Ovary (tissue), 9 donors: ENCODE measurements around the gene BBS9. TPM values are rescaled to one million over a fixed set of nuclear protein-coding genes. Genes with fewer than 3 reads are reported as not detected.

Source experiments
- DNase-seq, 5 donors: peaks; one replicate each; pipeline ENCODE4 v3.0.0-alpha.2; 2019 to 2020
- H3K27ac ChIP-seq, 2 donors: fragments of 200-600 bp; one replicate each; pipeline versions ENCODE4 v1.5.1 to v1.8.0; 2019 to 2022
- H3K27me3 ChIP-seq: fragments of 200-600 bp; one replicate; pipeline ENCODE4 v1.8.0; 2022
- H3K36me3 ChIP-seq: fragments of 200-600 bp; sonication (generic); one replicate; pipeline ENCODE4 v1.5.1; 2019
- H3K4me1 ChIP-seq: one replicate; pipeline ENCODE4 v1.8.1; 2013; ENCODE audit warnings: mild to moderate bottlenecking, moderate library complexity; ENCODE audit not compliant: insufficient read depth
- H3K4me3 ChIP-seq: fragments of 200-600 bp; sonication (generic); one replicate; pipeline ENCODE4 v1.5.1; 2017
- H3K9me3 ChIP-seq, 2 donors: fragments of 200-600 bp in 1 of 2; sonication (generic) in 1 of 2; one replicate each; pipeline versions ENCODE4 v1.5.1 to v1.8.1; 2013 to 2019; ENCODE audit warnings: mild to moderate bottlenecking in 1 of 2, moderate library complexity in 1 of 2
- EP300 ChIP-seq: sonication (generic); formaldehyde crosslinking; IDR thresholded peaks from one replicate; pipeline ENCODE4 v1.6.1; 2017; ENCODE audit warnings: antibody characterized with exemption
- POLR2A ChIP-seq: fragments of 450-650 bp; IDR thresholded peaks from one replicate; pipeline ENCODE4 v1.6.1; 2017; ENCODE audit warnings: antibody characterized with exemption, mild to moderate bottlenecking, moderate library complexity
- whole genome bisulfite sequencing, 3 donors: extraction: QIAGEN DNeasy Blood & Tissue Kit in 1 of 3; methylation state at CpG; one replicate each; pipeline versions ENCODE4 v1.1.5 to v1.1.7; 2013 to 2017; 5-methylcytosine and 5-hydroxymethylcytosine counted together
- intact Hi-C, 4 donors: fragments of 100-400 bp; cut with DNase I; formaldehyde crosslinking; loops; one replicate each; pipeline versions ENCODE4 v1.11.0 to v1.15.1; 2022 to 2023
- polyA plus RNA-seq, 2 donors: library from polyadenylated mRNA; stranded (reverse); fragments of 200-250 nt in 1 of 2; fragments of 350-450 nt in 1 of 2; fragmentation: Illumina TruSeq in 1 of 2; extraction: RNeasy Lipid Tissue Mini Kit (QIAGEN cat#74804) in 1 of 2; gene quantifications; one replicate each; pipeline ENCODE4 v1.2.3, GENCODE V29; 2013 to 2014
- total RNA-seq, 7 donors: library from RNA; depleted of rRNA in 2 of 7; stranded (reverse); fragments of >200 nt in 2 of 7; fragmentation: NEBNext Ultra II Directional in 3 of 7; extraction: Animal tissue kit (Norgen Biotek cat#: 25700) in 3 of 7; gene quantifications; one replicate each; pipeline versions ENCODE4 v1.1.0 to v1.2.4, GENCODE V29; 2016 to 2023
- TF ChIP-seq, protein P1 (sequence below), 3 donors: fragments of 450-650 bp in 2 of 3; fragments of 200-600 bp in 1 of 3; IDR thresholded peaks; one replicate each; pipeline versions ENCODE4 v1.5.1 to v1.8.0; 2016 to 2022; ENCODE audit warnings: antibody characterized with exemption in 3 of 3, mild to moderate bottlenecking in 1 of 3
- donor health status: DM: no; HTN: no; CAD: no; lungs with moderate emphysema.
- donor health status: DM: no; HTN: no; CAD: no.
- donor health status: Bipolar disorder and iron deficiency.
- donor health status: DM: yes; HTN: yes; CAD: no.
- donor health status: DM: no; HTN: no; CAD: no.
- donor health status: DM: yes; HTN: yes; CAD: no.

BBS9 gene
- total and polyA plus RNA-seq, 9 donors: 8.1 to 42.0 (median 29.7) TPM

DNA sequence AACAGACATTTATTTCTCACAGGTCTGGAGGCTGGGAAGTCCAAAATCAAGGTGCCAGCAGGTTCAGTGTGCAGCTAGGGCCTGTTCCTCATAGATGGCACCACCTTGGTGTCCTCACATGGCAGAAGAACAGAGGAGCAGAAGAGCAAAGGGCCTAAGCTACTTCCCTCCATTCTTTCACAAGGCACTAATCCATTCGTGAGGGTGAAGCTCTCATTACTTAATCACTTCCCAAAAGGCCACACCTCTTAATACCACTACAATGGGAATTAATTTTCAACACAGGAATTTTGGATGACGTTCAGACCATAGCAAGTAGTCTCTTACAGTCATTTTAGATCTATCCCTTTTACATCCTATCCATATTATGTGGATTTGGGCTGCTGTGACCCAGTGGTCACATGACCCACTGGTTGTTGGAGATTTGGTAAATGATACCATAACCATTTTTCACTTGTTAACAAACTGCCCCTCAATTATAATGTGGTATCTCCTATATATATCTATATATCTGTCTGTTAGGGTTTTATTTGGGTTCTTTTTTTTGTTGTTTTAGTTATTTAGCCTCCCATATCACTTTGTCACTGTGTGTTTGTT is 63.4 kb downstream of the BBS9 start:
- Histone ChIP-seq H3K4me1 (no peaks in the 10 kb centered on the region), H3K36me3 (no peaks in the 10 kb centered on the region), H3K27ac (no peak overlapping the region), H3K4me3 (no peak overlapping the region), H3K27me3 (no peaks in the 10 kb centered on the region), H3K9me3 (no peaks in the 10 kb centered on the region)
- no peak for TF ChIP-seq POLR2A
- TF ChIP-seq EP300: no peak
- TF ChIP-seq, protein P1, sequence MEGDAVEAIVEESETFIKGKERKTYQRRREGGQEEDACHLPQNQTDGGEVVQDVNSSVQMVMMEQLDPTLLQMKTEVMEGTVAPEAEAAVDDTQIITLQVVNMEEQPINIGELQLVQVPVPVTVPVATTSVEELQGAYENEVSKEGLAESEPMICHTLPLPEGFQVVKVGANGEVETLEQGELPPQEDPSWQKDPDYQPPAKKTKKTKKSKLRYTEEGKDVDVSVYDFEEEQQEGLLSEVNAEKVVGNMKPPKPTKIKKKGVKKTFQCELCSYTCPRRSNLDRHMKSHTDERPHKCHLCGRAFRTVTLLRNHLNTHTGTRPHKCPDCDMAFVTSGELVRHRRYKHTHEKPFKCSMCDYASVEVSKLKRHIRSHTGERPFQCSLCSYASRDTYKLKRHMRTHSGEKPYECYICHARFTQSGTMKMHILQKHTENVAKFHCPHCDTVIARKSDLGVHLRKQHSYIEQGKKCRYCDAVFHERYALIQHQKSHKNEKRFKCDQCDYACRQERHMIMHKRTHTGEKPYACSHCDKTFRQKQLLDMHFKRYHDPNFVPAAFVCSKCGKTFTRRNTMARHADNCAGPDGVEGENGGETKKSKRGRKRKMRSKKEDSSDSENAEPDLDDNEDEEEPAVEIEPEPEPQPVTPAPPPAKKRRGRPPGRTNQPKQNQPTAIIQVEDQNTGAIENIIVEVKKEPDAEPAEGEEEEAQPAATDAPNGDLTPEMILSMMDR (IDR thresholded peaks at IDR 0.05): no peak
- 84 to 89% (median 88%) methylated on average over 2 of the region's 2 CpGs for WGBS, 3 donors
- DNase-seq: no peak
- intact Hi-C loops: no loop called here

DNA sequence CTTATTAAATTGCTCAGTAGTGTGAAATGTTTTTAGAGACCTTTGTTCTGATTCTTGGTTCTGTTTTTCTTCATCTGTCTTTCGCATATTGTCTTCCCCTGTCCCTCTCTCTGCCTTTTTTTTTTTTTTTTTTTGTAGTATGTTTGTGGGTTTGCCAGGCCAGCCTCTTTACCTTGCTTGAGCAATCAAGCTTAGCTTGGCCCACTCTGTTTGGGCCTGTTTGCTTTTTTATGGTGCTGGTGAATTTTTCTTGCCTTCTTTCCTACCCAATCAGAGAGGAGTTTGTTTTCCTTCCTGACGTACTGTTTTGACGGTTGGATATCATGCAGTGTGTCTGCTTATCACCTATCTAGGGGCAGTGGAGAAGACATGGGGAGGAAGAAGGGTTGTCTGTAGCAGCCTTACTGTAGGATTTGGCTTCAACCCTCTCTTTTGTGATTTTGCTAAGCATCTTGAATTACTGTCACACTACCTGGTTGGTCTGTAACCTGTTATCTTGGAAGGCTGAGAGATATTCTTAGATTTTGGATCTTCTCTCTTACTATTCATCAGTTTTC is 64.0 kb downstream of the BBS9 start:
- TF ChIP-seq EP300 (no peak), POLR2A (no peak)
- TF ChIP-seq, protein P1 (IDR thresholded peaks at IDR 0.05): no peak
- no peak for DNase-seq
- Histone ChIP-seq H3K27ac (no peak overlapping the region), H3K27me3 (no peaks in the 10 kb centered on the region), H3K36me3 (no peaks in the 10 kb centered on the region), H3K9me3 (no peaks in the 10 kb centered on the region), H3K4me3 (no peak overlapping the region), H3K4me1 (no peaks in the 10 kb centered on the region)
- WGBS, 3 donors: 97 to 100% (median 99%) methylated on average over 3 of the region's 3 CpGs
- intact Hi-C loops: no loop called here

DNA sequence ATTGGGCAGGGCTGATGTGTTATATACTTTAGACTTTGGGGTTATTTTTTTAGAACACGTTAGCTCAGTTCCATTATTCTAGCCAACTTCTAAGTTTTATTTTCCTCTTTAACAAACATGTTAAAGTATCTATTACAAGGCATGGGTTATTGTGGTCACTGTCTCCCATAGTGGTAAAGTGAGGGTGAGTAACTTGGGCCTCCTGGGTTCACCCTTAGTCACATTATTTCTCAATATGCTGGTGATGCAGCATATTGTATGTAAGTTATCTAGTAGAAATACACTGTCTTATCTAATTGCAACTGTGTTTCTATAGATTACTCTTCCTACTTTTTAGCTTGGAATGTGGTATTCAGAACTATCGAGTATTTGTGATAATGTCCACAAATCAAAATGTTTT is 65.9 kb downstream of the BBS9 start:
- Histone ChIP-seq H3K27me3 (no peaks in the 10 kb centered on the region), H3K36me3 (no peaks in the 10 kb centered on the region), H3K4me3 (no peak overlapping the region), H3K9me3 (no peaks in the 10 kb centered on the region), H3K27ac (no peak overlapping the region), H3K4me1 (no peaks in the 10 kb centered on the region)
- no peak for DNase-seq
- intact Hi-C loops: no loop called here
- TF ChIP-seq EP300 (no peak), POLR2A (no peak)
- TF ChIP-seq, protein P1 (IDR thresholded peaks at IDR 0.05): no peak
- 63 to 79% (median 69%) methylated on average over 2 of the region's 2 CpGs for WGBS, 3 donors

DNA sequence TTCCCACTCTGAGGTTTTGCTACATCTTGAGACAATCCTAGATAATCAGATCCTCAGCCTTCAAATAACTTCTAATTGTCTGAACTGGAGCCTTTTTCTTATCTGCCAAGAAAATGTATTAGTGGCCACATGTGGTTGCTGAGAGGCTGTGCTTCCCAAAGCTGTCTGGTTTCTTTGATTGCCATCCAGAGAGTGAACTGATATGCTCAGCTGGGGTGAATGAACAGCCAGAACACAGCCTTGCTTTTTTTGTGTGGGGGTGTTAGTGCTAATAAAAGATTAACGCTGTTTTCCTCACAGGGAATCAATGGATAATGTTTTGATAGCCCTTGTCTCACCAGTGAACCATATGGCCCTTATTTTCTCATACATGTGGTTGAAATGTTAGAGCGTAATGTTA is 66.9 kb downstream of the BBS9 start:
- H3K36me3 ChIP-seq: no peaks in the 10 kb centered on the region
- H3K27ac ChIP-seq: no peak overlapping the region
- no peak overlapping the region for H3K4me3 ChIP-seq
- WGBS, 3 donors: 53 to 58% (median 56%) methylated on average over 2 of the region's 2 CpGs
- intact Hi-C loops: no loop called here
- H3K4me1 ChIP-seq: no peaks in the 10 kb centered on the region
- DNase-seq: no peak
- no peaks in the 10 kb centered on the region for H3K9me3 ChIP-seq
- H3K27me3 ChIP-seq: no peaks in the 10 kb centered on the region
- TF ChIP-seq, protein P1 (IDR thresholded peaks at IDR 0.05): no peak
- TF ChIP-seq POLR2A: no peak
- TF ChIP-seq EP300: no peak
